KOPT-K1 (cell line): Measurements from ENCODE around the gene TAB3.

ENCODE experiments used
- H3K27ac ChIP-seq: fragments of 200-600 bp; sonication (generic); 2 replicates; pipeline ENCODE4 v1.5.1; 2016; ENCODE audit warnings: antibody characterized with exemption, mild to moderate bottlenecking, low read depth, low read length; ENCODE audit not compliant: poor library complexity, severe bottlenecking
- H3K36me3 ChIP-seq: fragments of 200-600 bp; sonication (generic); 2 replicates; pipeline ENCODE4 v1.5.1; 2017; ENCODE audit warnings: antibody characterized with exemption, mild to moderate bottlenecking, low read length, moderate library complexity; ENCODE audit not compliant: insufficient read depth
- H3K9me3 ChIP-seq: fragments of 200-600 bp; sonication (generic); 2 replicates; pipeline ENCODE4 v1.5.1; 2017; ENCODE audit warnings: antibody characterized with exemption, low read length, mild to moderate bottlenecking; ENCODE audit not compliant: insufficient read depth, poor library complexity, severe bottlenecking

TAB3 gene

GRCh38 chrX:30787012-30787411 lies 102.0 kb downstream of the TAB3 start:
- Histone ChIP-seq H3K36me3 (no peaks in the 10 kb centered on the region), H3K27ac (no peak overlapping the region), H3K9me3 (no peaks in the 10 kb centered on the region)

DNA sequence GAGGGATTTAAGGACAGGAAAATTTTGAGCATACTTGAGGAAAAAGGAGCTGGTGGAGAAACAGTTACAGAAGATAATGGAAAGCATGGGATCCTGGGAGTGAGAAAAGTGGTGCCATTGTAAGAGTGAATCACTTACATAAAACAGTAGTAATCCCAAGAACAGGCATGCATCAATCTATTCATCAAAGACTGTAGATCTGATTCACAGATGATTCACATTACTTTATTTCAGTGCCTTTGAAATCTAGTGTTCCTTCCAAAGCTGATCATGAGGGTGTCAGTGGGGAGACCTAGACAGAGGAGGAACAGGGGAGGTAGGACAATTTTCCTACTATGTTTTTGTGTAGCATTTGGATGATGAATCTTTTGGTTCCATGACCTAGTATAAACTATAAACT lies 102.7 kb downstream of the TAB3 start:
- Histone ChIP-seq H3K9me3 (no peaks in the 10 kb centered on the region), H3K36me3 (no peaks in the 10 kb centered on the region), H3K27ac (no peak overlapping the region)

- Histone ChIP-seq H3K9me3 (peaks cover 5% of the 10 kb centered on the region), H3K36me3 (no peaks in the 10 kb centered on the region), H3K27ac (no peak overlapping the region)
Measured at GRCh38 chrX:30781711-30782444, 107.2 kb downstream of the TAB3 start.

DNA sequence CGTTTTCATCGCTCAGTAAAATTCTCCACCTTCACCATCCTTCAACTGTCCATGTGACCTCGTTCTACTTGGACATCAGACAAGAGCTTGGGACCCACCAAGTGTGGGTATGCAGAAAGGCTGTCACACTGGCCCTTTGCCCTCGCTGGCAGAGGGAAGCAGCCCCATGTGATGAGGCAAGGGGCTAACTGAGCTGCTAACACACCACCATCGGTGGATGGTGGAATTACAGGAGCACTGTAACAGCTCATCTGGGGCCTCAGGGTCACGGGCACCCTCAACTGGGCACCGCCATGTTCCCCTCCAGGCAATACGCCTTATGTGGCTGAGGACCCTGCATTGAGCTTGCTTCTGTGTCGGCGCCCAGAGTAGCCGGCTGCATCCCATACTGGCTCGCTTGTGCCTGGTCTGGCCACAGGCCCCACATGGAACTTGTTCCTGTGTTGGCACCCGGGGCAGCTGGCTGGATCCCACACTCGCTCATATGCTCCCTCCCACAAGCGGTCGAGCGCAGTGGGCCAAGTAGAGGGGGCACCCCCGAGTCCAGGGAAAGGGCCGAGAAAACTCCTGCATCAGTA lies 109.5 kb downstream of the TAB3 start:
- Histone ChIP-seq H3K9me3 (peaks cover 5% of the 10 kb centered on the region), H3K36me3 (no peaks in the 10 kb centered on the region), H3K27ac (no peak overlapping the region)

- H3K9me3 ChIP-seq = peaks cover 5% of the 10 kb centered on the region
- no peak overlapping the region for H3K27ac ChIP-seq
- no peaks in the 10 kb centered on the region for H3K36me3 ChIP-seq
Measured at GRCh38 chrX:30777575-30777974, 111.5 kb downstream of the TAB3 start.
